Sigmoid colon (tissue), 3 donors: ENCODE data around the gene OSBP2.

Source experiments
- CTCF ChIP-seq, 4 experiments: fragments of 450-650 bp in 3 of 4; fragments of 200-600 bp in 1 of 4; IDR thresholded peaks; one replicate each; pipeline ENCODE4 v1.5.1; 2016 to 2019; ENCODE audit warnings: antibody characterized with exemption in 4 of 4, mild to moderate bottlenecking in 3 of 4, moderate library complexity in 2 of 4
- POLR2A ChIP-seq, 2 donors: fragments of 450-650 bp; IDR thresholded peaks; one replicate each; pipeline ENCODE4 v1.6.1; 2016; ENCODE audit warnings: antibody characterized with exemption in 2 of 2, mild to moderate bottlenecking in 2 of 2, moderate library complexity in 2 of 2

GRCh38 chr22:30782613-30783012 is 87.9 kb downstream of the OSBP2 start:
- no peak for TF ChIP-seq POLR2A (IDR thresholded peaks at IDR 0.05)
- TF ChIP-seq CTCF (IDR thresholded peaks at IDR 0.05): no peak
